ENCODE results near the gene IRGQ. TPM values are rescaled to one million over a fixed set of nuclear protein-coding genes. Genes with fewer than 3 reads are reported as not detected.
A peak's percentile ranks its signal among the peaks of the same experiment; 100 is the strongest.

Gene IRGQ
- total RNA-seq, 1 experiment from 2014 or later = 34.2 TPM

GRCh38 chr19:43599635-43600295, 3.8 kb upstream of the IRGQ start:
- intact Hi-C loops (cut with micrococcal nuclease; ENCODE audit: unreplicated experiment) = no loop called here
- no peaks in the 10 kb centered on the region for H3K27me3 Mint-ChIP-seq (ENCODE audit: unreplicated experiment)
- H3K4me1 Mint-ChIP-seq (ENCODE audit: low read depth, unreplicated experiment) = peaks cover 23% of the 10 kb centered on the region
- no peak for DNase-seq
- H3K36me3 Mint-ChIP-seq (ENCODE audit: insufficient read depth, unreplicated experiment) = peaks cover 45% of the 10 kb centered on the region
- TF ChIP-seq CTCF (IDR thresholded peaks at IDR 0.05; ENCODE audit: unreplicated experiment) = no peak
- no peak overlapping the region for H3K4me3 Mint-ChIP-seq (ENCODE audit: low read depth, unreplicated experiment)
- no peak overlapping the region for H3K27ac Mint-ChIP-seq (ENCODE audit: unreplicated experiment)
- no peaks in the 10 kb centered on the region for H3K9me3 Mint-ChIP-seq (ENCODE audit: low read depth, unreplicated experiment)
- CTCF ChIA-PET = no interaction called here
- BruUV-seq (replicated peaks) = TSS peak; percentile 8

- no TSS peak for BruUV-seq (replicated peaks)
- Mint-ChIP-seq H3K9me3 (ENCODE audit: low read depth, unreplicated experiment) (no peaks in the 10 kb centered on the region), H3K4me1 (ENCODE audit: low read depth, unreplicated experiment) (peaks cover 28% of the 10 kb centered on the region), H3K4me3 (ENCODE audit: low read depth, unreplicated experiment) (no peak overlapping the region), H3K27ac (ENCODE audit: unreplicated experiment) (no peak overlapping the region), H3K27me3 (ENCODE audit: unreplicated experiment) (no peaks in the 10 kb centered on the region), H3K36me3 (ENCODE audit: insufficient read depth, unreplicated experiment) (peaks cover 53% of the 10 kb centered on the region)
- CTCF ChIA-PET = no interaction called here
- no peak for TF ChIP-seq CTCF (IDR thresholded peaks at IDR 0.05; ENCODE audit: unreplicated experiment)
- intact Hi-C loops (cut with micrococcal nuclease; ENCODE audit: unreplicated experiment) = no loop called here
- no peak for DNase-seq
Observed at GRCh38 chr19:43598445-43599240, 2.7 kb upstream of the IRGQ start.

- H3K27ac Mint-ChIP-seq (ENCODE audit: unreplicated experiment) = no peak overlapping the region
- intact Hi-C loops (cut with micrococcal nuclease; ENCODE audit: unreplicated experiment) = no loop called here
Observed at GRCh38 chr19:43597876-43598275, 1.9 kb upstream of the IRGQ start.

More at GRCh38 chr19:43597876-43598275, 1.9 kb upstream of the IRGQ start:
- peaks cover 60% of the 10 kb centered on the region for H3K36me3 Mint-ChIP-seq (ENCODE audit: insufficient read depth, unreplicated experiment)
- TF ChIP-seq CTCF (IDR thresholded peaks at IDR 0.05; ENCODE audit: unreplicated experiment) = no peak
- no TSS peak for BruUV-seq (replicated peaks)
- CTCF ChIA-PET = no interaction called here
- no peaks in the 10 kb centered on the region for H3K27me3 Mint-ChIP-seq (ENCODE audit: unreplicated experiment)
- no peaks in the 10 kb centered on the region for H3K9me3 Mint-ChIP-seq (ENCODE audit: low read depth, unreplicated experiment)
- peaks cover 31% of the 10 kb centered on the region for H3K4me1 Mint-ChIP-seq (ENCODE audit: low read depth, unreplicated experiment)
- no peak for DNase-seq
- H3K4me3 Mint-ChIP-seq (ENCODE audit: low read depth, unreplicated experiment) = peak overlapping the region; percentile 99
